ENCODE data around the gene CAPG.
A peak's percentile ranks its signal among the peaks of the same experiment; 100 is the strongest.
"Not testable (repeated sequence)": the region's sequence is repeated elsewhere in the genome, so short reads cannot be mapped to it uniquely, and the experiment has no call there.

CAPG gene

DNA sequence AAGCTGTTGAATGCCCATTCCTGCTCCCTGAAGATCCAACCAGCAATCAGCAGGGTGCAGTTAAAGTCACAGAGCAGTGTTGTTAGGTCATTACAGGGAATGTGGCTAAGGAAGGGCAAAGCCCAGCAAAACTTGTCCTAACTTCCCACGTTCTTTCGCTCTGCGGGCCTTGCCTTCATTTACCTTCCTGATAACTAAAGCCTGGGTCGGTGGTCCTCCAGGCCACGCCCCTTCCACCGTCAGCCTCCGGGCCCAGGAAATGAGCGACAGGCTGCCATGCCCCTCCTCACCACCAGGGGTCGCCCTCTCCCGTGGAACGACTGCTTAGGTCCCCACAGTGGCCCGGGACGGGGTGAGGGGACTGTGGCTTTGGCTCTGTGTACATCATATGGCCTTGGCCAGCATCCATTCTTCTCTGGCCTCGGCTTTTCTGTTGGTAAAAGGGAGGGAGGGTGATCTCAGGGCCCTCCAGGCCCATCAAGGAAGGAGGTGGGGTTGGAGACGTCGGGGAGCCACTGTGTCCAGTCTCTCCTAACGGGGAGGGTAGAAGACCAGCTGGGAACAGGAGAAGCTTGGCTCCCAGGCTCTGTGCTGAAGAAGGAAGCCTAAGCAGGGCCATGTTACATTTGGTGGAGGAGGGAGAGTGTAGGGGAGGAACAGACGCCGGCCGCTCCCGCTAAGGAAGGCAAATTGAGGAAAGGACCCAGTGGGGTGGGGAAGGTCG lies 10.5 kb upstream of the CAPG start:
- DNase-seq, result peak; percentile 80

DNA sequence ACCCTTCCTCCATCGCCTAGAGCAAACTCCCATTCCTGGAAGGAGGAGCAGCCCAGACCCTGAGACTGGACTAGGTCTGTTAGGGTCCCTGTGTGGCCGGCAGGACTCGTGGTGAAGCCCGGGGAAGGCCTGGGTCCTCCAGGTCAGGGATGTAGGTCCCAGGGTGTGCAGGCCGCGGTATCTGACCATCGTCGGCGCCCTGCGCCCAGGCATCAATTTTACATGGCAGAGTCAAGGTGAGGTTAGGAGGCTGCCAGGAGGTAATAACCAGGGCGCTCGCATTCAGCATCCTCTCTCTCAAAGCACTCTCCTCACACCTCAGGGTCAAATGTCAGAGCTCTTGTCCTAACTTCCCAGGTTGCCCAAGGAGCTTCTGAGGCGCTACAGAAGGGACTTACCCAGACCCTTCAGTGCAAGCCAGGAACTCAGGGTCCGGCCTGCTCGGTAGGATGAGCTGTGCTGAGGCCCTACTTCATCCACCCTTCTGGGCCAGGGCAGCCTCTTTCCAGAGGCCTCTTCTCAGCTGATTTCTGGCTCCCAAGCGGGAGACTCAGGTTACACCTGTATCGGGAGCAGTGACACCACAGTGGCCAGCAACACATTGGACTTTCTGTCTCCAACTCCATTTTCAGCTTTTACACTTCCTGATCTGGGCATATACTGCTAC lies 9.0 kb upstream of the CAPG start:
- no peak for DNase-seq

DNA sequence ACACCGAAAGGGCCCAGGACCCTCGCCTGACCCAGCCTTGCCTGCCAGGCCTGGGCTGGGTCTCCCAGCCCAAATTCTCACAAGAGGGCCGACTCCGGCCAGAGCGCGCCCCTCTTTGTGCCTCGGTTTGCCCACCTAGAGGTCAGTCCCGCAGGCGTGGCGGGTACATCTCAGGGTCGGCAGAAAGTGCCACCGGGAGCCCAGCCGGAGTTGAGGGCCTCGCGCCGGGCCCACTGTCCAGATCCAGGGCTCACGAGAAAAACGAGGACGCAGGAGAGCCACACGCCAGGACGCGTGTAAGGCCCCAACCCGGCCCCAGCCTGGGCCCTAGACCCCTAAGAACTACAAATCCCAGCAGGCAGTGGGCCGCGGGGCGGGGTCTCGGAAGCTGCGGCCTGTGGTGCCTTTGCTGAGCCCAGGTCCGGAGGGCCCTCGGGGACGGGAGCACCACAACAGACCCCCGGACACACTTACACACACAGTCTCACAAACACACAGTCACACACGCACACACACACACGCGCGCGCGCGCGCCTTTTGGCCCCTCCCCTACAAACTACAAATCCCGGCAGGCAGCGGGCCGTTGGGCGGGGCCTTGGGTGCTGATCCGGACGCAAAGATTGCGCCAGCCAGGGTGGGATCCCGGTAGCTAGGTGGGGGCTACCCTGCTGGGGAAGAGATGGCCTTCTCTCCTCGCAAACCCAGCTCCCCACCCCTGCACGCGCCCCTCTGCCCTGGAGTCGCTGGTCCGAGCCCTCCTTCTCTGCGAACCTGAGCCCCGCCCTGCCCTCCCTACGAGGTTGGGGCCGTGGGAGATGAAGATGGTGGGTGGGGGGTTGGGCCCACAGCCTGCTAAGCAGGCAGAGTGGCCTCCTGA lies 8.2 kb upstream of the CAPG start, which contains the start of gene SH2D6:
Gene SH2D6 (plus strand): TSS at position 583 of the 877 bp plus-strand sequence. CDS start 10,752 bp downstream, outside the sequence.
- peak; percentile 89 for DNase-seq

DNA sequence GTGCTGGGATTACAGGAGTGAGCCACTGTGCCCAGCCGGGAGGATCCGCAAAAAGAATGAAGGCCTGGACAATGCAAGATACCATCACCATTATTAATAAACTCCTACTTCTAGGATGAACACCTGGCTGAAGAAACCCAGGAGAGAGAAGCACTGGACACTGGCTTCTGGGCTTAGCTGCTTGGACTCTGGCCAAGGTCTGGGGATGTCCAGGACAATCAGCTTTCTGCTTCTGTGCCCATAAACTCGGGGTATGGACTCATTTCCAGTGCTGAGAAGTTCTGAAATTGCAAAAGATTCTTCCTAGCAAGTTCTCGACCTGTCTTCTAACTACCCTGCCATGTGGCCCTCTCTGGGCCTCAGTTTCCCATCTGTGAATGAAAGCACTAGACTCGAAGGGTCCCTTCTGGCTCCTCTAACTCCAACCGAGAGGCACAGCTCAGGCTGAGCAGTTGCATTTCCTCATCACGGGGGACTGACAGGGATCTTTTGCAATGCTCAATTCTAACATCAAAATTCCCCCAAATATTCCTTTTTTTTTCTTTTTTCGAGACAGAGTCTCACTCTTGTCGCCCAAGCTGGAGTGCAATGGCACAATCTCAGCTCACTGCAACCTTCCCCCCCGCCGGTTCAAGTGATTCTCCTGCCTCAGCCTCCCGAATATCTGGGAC lies 5.9 kb upstream of the CAPG start:
- DNase-seq, result no peak

DNA sequence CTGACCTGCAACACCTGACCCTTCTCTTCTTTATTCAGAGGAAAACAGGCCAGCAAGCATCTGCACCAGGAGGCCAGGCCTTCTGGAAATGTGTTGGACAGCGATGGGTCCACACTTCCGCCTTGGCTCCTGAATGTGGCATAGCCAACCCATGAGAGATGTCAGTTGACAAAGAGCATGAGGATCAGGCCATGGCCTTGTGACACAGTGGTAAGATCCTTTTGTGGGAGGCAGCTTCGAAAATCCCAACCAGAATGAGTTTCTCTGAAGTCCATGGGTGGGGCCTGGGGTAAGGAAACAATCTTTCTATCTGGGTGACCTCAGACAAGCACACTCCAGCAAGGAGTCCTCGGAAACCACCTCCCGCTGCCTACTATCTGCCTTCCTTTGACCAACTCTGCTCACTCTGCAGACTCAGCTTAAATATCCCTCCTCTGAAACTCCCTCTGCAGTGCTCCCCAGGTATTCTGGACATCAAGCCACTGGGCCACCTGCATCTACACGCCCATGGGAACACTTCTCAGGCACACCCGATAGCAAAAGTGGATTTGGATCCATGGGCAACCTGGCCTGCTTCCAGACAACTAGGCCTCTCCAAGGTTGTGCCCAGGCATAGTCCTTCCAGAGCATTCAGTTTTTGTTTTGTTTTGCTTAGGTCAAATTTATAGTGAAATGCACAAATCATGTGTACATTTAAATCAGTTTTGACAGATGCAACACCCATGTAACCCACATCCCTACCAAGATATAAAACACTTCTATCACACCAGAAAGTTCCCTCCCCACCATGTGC lies 4.8 kb upstream of the CAPG start:
- no peak for DNase-seq

DNA sequence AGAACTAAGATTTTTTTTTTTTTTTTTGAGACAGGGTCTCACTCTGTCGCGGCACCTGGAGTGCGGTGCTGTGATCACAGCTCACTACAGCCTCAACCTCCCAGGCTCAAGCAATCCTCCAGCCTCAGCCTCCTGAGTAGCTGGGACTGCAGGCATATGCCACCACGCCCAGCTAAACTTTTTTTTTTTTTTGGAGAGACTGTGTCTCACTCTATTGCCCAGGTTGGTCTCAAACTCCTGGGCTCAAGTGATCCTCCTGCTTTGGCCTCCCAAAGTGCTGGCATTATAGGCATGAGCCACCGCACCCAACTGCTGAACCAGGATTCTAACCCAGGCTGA lies 4.2 kb upstream of the CAPG start:
- not testable (repeated sequence) for DNase-seq

DNA sequence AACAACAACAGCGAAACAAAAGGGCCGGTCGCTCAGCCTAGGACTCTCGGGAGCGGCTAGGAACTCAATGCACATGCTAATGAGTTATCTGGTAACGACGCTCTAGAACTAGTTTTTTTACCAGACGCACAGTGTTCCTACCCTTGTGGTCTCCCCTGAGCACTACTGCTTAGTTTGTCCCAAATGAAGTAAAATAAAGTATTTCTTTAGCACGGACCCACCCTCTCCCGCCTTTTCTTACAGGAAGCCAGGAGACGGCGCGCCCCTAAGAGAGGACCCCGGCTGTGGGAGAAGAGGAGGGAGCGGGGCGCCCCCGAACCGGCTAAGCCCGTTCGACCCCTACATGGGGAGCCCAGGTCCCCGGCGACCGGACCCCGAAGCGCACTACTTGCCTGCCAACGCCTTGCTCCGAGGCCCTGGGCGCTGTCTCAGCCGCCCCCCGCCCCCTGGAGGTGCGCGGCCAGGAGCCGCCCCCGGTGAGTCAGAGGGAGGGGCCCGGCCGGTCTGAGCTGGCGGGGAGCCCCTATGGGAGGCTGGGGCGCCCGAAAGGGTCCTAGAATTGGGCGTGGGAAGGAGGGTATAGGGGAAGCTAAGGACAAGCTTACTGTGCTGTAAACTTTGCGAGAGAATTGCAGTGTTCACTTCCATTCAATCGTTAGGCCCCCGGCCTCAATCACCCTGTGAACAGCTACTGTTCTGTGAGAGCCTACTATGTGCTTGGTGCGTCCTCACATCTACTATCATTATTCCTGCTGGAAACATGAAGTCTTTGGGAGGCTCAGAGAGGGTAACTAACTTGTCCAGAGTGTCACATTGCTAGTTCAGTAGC lies 3.6 kb upstream of the CAPG start:
- peak; percentile 46 for DNase-seq

DNA sequence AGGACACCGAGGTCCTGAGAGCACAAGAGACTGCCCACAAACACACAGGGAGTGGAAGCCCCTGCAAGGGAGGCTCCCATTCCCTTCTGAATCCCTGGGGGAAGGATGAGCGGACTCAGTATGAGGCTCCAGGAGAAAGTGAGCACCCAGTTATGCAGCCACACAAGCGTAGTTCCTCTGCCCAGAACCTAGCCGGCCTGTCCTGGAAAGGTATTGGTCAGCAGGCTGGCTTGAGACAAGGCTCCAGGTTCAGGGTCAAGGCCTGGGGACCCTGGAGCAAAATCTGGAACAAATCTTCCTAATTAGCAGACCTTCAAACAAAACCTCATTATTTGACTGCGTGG lies 1.2 kb upstream of the CAPG start:
- no peak for DNase-seq

DNA sequence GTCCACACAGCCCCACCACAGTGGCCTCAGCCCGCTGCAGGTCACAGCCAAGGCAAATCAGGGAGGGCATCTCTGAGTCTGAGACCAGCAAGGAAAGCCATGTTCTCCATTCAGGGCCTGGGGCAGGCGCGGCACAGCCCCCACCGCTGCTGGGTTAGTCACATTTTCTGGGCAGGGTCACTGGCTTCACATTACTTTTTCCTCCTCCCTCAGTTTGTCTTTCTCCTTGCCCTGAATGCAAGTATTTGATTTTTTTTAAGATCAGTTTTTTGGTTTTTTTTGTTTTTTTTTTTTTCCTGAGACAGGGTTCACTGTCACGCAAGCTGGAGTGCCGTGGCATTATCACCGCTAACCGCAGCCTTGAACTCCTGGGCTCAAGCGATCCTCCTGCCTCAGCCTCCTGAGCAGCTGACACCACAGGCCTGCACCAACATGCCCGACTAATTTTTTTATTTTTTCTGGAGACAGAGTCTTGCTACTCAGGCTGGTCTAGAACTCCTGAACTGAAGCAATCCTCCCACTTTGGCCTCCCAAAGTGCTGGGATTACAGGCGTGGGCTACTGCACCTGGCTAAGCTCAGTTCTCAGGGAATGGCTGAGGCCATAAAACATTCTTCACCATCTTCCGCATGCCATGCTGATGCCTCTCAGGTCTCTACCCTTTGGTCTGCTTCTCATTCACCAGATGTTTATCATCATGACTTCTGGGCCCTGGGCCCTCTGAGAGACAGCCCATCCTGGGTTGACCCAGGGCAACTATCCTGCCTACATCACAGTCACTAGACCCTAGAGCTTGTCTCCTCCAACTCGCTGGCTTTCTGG lies 628 bp upstream of the CAPG start:
- DNase-seq, result no peak

DNA sequence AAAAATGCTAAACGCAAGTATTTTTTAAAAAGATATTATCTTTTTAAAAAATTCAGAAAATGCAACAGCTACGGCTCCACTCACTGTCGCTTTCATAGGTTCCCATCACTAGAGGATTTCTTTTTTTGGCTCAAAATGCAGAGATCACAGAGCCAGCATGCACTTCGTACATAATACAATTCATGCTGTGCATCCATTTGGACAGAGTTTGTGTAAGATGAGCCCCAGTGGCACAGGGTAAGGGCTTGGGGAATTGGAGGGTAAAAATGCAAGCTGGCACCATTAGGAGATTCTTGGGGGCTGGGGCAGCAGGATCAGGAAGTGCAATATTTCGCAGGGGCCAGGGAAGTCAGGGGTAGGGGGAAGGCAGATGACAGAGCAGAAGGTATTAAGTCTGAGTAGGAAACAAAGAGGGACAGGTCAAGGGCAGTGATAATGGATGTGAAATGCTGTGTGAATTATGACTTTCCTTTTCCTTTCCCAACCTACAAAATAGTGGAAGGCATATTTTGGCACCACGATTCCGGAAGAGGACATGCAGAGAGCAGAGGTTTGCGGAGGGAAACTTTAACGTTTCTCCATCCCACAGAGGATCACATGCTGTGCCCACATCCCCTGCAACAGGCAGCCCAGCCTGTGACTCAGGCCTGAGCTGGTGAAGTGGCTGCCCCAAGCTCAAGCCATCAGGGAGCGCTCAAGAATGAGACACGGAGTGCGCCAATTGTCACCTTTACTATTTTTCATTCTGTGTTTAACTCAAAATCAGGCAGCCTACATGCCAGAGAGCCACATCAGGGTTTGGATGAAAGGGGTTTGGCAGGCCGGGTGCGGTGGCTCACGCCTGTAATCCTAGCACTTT lies 4.7 kb downstream of the CAPG start:
- peak; percentile 79 for DNase-seq

DNA sequence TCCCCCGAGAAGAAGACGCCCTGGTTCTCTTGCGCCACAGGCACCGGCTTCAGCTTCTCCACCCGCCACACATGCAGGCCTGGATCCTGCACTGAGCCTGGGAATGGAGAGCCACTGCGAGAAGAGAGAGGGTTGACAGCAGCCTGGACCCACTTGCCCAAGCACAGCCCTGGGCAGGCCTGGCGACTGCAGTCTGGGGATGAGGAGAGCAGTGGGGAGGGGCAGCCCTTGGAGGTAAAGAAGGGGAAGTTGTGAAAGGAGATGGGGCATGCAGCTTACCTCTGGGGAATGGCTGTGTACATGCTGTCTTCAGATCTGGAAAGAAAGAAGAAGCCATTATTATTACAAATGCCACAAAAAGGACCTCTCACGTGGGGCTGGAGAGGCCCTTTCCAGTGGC lies 8.3 kb downstream of the CAPG start:
- DNase-seq, result no peak

DNA sequence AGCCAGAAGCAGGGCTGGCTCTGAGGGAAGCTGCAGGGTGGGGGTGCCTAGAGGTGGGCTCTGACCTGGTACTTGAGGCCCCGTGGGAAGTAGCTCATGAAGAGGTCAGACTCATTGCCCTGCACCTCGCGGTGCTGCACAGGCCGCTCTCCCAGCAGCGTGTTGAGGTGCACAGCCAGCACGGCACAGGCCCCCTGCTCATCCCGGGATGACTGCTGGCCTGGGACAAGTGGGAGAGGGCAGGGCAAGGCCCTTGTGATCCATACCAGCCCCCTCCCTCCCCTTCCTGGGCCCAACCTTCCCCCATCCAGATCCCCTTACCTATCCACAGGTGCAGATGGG lies 8.7 kb downstream of the CAPG start:
- DNase-seq, result no peak

DNA sequence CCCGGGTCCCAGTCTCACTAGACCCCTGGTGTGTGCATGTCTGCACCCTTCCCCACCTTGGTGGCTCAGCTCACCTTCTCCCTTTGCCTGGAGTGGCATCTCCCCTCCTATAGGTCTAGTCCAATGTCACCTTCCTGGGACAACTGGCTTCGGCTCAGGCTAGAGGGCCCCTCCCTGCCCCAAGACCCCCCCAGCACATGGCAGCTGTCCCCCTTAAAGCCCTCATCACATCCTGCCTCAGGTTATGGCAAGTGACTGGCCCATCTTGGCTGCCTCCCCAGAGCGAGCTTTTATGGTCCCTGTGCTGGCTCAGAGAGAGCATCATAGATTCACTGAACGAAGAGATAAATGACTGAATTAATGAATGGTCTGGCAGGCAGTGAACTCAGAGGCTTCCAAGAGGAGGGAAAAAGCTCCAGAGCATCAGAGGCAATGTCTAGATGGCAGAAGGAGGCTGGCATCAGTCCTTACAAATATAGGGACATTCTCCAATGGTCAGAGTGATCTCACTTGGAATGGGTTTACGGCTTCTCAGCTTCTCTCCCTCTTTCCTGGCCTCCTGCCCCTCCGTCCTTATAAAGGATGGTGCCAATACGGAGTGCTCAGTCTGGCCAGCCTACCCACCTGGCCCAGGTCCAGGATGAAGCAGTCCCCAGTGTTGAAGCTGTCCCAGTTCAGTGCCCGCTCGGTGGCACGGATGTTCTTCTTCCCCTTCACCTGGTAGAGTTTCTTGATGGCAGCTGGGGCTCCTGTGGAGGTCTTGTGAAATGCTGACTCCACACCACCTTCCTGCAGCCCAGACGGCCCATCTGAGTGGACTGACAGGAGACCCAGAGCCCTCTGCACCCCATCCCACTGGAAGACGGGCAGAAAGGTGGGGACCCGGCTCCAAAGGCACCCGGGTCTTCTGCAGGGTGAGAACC lies 9.4 kb downstream of the CAPG start:
- no peak for DNase-seq

DNA sequence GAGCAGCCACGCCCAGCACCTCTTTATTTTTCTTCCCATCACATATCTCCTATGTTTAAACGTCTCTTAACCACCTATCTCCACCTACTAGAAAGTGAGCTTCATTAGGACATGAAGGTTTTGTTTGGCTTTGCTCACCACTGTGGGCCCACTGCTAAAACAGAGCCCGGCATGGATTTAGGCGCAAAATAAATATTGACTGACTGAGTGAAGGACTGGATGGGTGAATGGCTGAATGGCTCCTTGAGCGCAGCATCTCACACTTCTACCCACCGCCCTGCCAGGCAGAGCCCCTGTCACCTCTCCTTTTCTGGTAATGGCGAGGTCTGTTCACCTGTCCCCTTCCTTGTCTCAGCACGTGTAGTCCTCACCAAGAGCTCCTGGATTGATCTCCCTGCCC lies 10.1 kb downstream of the CAPG start:
- no peak for DNase-seq

DNA sequence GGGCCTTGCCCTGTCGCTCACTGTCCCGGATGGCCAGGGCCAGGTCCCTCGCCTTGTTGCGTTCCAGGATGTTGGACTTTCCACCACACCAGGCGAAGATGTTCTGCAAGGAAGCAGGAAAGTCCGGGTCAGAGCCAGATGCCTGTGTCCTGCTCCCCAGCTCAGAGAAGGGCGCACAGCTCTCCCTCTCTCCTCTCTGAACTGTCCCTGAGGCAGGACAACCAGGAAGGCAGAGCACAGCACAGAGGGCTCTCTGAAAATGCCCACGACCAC lies 11.0 kb downstream of the CAPG start:
- DNase-seq, result no peak

DNA sequence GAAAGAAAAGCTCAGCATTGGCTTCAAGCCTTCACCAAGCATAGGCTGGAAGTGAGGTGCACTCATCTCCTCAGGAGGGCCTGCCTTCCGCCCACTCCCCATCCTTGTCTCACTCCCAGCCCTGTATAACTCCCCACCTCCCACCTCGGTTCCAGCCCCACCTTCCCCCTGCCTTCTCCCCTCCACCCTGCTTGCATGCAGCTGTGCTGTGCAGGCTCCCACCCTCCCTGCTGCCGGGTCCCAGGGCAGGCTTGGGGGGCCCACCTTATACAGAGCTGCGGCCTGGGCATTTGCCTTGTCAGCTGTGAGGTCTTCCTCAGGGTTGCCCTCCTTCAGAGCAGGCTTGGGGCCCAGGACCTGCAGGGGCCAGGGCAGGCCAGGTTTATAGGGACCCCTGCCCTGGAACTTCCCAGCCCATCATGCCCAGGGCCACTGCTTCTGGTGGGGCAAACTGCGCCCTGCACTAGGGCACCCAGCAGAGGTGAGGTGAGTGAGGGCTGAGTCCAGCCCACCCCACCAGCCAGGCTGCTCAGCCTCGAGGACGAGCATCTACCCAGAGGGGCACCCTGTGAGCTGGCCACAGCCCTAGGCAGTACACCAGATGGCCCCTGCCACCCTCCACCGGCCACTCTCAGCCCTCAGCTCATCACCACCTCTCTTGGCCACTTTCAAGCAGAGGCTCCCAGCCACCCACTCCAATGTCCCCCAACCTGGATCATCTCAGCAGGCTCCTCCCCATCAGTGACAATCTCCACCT lies 11.6 kb downstream of the CAPG start:
- no peak for DNase-seq

DNA sequence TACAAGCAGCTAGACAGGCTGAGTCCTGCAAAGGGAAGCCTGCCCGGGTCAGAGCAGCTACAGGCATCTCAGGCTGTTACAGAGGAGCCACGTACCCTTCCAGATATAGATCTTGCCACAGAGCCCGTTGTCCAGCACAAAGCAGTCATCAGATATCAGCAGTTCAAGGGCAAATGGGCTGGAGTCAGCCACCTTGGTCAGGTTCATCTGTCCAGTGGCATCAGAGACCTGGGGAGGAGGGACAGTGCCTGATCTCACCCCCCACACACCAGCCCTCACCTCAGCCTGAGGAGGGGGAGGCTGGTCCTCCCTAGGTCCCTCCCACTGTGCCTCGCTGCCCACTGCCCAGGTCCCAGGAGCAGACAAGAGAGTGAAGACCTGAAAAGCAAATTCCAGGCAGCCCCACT lies 12.2 kb downstream of the CAPG start:
- no peak for DNase-seq
